ENCODE measurements around the gene CCDC170.

GRCh38 chr6:151630991-151631655, 137.3 kb downstream of the CCDC170 start:
- TF ChIP-seq POLR2A (IDR thresholded peaks at IDR 0.05) (no peak), CTCF (IDR thresholded peaks at IDR 0.05) (no peak)

All from Peyer's patch (tissue), 4 donors.